Activated naive CD8-positive, alpha-beta T cell (primary cell): ENCODE measurements around the gene MEG3.

Source experiments
- H3K27ac Mint-ChIP-seq: one replicate; pipeline ENCODE4 v1.8.0; 2021; ENCODE audit warnings: mixed read lengths
- H3K27me3 Mint-ChIP-seq: one replicate; pipeline ENCODE4 v1.8.0; 2021; ENCODE audit warnings: mixed read lengths
- H3K36me3 Mint-ChIP-seq: one replicate; pipeline ENCODE4 v1.8.0; 2021; ENCODE audit warnings: mixed read lengths
- H3K4me1 Mint-ChIP-seq: one replicate; pipeline ENCODE4 v1.8.0; 2021; ENCODE audit warnings: low read depth, mixed read lengths
- H3K4me3 Mint-ChIP-seq: one replicate; pipeline ENCODE4 v1.8.0; 2021; ENCODE audit warnings: mild to moderate bottlenecking, mixed read lengths
- H3K9me3 Mint-ChIP-seq: one replicate; pipeline ENCODE4 v1.8.0; 2021; ENCODE audit warnings: low read depth, mixed read lengths

Gene MEG3

DNA sequence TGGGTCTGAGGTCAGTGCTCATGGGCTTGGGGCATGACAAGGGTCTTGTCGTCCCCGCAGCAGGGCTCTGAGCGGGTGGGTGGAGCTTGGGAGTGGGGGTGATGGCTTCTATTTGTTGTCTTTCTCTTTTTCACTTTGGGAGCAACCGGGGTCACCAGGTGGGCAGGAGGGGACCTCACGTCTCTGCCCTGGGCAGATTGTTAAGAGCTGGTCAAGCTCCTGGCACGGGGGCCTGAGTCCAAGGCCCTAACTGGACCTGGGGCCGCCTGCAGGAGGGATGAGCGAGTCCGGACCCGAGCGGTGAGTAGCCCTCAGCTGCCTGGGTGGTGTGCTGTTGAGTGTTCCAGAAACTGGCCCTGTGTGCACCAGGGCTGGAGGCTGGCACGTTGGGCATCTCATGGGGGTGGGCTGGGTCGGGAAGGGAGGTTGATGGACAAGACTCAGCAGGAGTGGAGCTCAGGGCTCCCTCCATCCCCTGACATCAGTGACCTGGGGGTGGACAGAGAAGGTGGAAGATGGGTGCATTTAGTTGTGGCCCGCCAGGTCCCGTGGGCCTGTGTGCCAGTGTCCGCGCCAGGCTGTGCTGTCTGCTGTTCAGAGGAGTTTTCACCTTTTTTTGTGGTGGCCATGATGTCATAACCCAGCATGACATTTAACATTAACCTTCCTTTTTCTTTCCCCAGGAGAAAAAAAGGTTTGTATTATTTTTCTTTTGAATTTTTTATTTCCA lies 50.1 kb downstream of the MEG3 start:
- Mint-ChIP-seq H3K4me3 (no peak overlapping the region), H3K36me3 (no peaks in the 10 kb centered on the region), H3K4me1 (peaks cover 1% of the 10 kb centered on the region), H3K9me3 (no peaks in the 10 kb centered on the region), H3K27ac (no peak overlapping the region), H3K27me3 (peaks cover 2% of the 10 kb centered on the region)

DNA sequence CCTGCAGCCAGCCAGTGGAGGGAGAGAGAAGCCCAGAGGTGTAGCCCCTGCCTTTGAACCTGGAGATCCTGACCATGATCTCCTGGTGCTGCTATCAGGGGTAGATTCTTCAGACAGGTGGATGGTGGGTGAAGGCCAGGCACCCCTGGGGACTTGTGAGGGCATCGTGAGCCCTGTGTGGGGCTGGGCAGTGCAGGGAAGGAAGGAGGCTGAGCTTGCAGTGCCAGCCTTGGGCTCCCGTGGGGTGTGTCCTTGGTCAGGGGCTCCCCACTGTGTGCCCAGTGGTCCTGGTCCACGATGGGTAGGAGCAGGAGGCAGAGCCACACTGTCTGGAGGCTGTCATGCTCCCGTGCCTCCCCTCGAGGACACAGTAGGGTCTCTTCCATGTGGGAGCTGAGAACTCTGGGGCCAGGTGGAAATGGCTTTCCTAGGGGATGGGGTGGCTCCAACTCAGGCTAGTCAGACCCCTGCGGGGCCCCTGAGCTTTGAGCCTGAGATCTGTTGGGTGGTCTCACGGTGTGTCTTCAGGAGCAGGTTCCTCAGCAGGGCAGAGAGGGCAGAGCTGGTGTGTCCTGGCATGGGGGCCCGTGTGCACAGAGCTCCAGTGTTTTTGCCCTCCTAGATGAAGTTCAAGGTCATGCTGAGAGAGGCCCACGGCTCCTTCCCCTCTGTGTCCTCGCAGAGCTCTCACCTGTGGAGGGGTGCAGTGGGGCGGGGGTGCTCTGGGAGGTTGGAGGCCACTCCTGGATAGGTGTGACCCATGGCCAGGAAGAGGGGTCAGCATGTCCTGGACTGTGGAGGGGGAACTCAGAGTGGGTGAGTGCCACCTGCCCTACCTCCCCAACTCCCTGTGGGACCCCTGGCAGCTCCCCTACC lies 52.6 kb downstream of the MEG3 start:
- H3K36me3 Mint-ChIP-seq: no peaks in the 10 kb centered on the region
- no peak overlapping the region for H3K27ac Mint-ChIP-seq
- H3K4me1 Mint-ChIP-seq: no peaks in the 10 kb centered on the region
- H3K27me3 Mint-ChIP-seq: peaks cover 2% of the 10 kb centered on the region
- no peaks in the 10 kb centered on the region for H3K9me3 Mint-ChIP-seq
- H3K4me3 Mint-ChIP-seq: no peak overlapping the region

DNA sequence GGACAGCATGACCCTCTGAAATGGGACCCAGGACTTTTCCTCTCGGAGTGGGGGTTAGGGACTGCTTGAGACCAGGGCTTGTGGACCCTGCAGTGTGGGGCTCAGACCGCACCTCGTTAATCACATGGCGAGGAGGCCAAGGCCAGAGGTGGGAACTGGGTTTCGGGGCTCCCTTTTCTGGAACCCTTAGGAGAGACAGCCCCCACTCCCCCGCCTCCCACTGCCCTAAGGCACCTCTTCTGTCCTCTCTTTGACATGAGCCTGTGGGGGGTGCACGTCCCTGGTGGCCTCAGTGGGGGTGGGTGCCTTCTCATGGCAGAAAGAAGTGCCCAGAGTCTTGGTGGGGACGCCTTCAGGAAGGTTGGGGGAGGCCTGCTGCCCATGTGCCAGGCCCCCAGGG lies 53.3 kb downstream of the MEG3 start:
- no peak overlapping the region for H3K4me3 Mint-ChIP-seq
- H3K4me1 Mint-ChIP-seq: no peaks in the 10 kb centered on the region
- H3K27me3 Mint-ChIP-seq: peaks cover 2% of the 10 kb centered on the region
- H3K27ac Mint-ChIP-seq: no peak overlapping the region
- no peaks in the 10 kb centered on the region for H3K9me3 Mint-ChIP-seq
- H3K36me3 Mint-ChIP-seq: no peaks in the 10 kb centered on the region

DNA sequence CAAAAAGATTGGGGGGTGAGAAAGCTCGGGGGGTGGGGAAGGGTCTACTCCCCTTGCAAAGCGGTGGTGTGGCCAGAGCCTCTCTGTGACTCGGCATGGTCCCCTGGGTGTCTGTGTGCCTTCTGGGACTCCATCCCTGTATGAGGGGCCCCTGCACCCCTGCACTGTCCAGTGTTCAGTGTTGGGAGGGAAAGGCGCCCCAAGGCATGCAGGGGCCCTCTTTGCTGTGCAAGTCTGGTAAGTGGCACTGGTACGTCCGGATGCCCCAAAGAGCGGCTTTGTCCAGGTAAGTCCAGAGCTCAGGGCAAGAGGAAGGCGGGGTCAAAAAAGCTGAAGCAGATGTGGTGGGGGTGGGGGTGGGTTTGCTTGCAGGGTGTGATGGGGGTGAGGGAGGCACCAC lies 53.9 kb downstream of the MEG3 start:
- H3K27ac Mint-ChIP-seq: no peak overlapping the region
- no peaks in the 10 kb centered on the region for H3K4me1 Mint-ChIP-seq
- H3K27me3 Mint-ChIP-seq: peaks cover 2% of the 10 kb centered on the region
- no peak overlapping the region for H3K4me3 Mint-ChIP-seq
- H3K36me3 Mint-ChIP-seq: no peaks in the 10 kb centered on the region
- no peaks in the 10 kb centered on the region for H3K9me3 Mint-ChIP-seq

DNA sequence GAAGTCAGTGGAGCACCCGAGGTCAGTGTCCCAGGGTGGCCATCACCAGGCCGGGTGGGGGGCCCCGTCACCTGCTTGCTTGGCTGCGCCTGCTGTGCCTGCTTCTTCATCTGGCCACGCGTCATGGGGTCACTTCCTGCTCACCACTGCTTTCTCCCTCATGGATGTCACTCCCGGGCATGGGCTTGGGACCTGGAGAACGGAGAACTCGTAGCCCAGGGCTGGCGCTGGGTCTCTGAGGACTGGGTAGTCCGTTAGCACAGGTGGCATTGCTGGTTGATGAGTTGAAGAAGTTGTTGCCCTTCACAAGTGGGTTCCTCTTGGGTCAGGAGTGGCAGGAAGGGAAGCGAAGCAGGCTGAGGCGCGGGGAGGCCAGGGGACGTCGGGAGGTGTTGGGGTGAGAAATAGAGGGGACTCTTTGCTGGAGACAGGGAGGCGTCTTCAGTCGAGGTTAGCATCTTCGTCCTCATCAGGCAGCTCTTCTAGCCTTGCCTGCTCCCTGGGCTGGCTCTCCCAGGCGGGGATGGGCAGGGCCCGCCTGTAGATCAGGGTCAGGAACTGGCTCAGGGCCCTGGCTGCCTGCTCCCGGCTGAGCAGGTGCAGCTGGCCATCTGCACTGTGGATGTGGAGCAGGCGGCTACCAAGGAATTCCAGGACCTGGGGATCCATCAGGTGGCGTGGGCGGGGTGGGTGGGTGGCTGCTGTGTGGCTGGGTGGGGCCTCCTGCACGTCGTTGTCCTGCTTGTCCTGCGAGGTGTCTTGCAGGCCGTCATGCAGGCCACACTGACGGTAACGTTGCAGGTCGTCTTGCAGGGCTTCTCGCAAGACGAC lies 54.6 kb downstream of the MEG3 start:
- H3K9me3 Mint-ChIP-seq: no peaks in the 10 kb centered on the region
- H3K27ac Mint-ChIP-seq: no peak overlapping the region
- no peak overlapping the region for H3K4me3 Mint-ChIP-seq
- H3K4me1 Mint-ChIP-seq: no peaks in the 10 kb centered on the region
- H3K27me3 Mint-ChIP-seq: peaks cover 3% of the 10 kb centered on the region
- no peaks in the 10 kb centered on the region for H3K36me3 Mint-ChIP-seq

GRCh38 chr14:100881211-100882025 lies 55.5 kb downstream of the MEG3 start:
- Mint-ChIP-seq H3K9me3 (no peaks in the 10 kb centered on the region), H3K27ac (no peak overlapping the region), H3K27me3 (peaks cover 4% of the 10 kb centered on the region), H3K4me1 (no peaks in the 10 kb centered on the region), H3K4me3 (no peak overlapping the region), H3K36me3 (no peaks in the 10 kb centered on the region)

GRCh38 chr14:100882026-100882967 lies 56.4 kb downstream of the MEG3 start:
- Mint-ChIP-seq H3K4me1 (no peaks in the 10 kb centered on the region), H3K4me3 (no peak overlapping the region), H3K27me3 (peaks cover 3% of the 10 kb centered on the region), H3K36me3 (no peaks in the 10 kb centered on the region), H3K27ac (no peak overlapping the region), H3K9me3 (no peaks in the 10 kb centered on the region)

GRCh38 chr14:100882991-100883788 lies 57.3 kb downstream of the MEG3 start:
- Mint-ChIP-seq H3K9me3 (no peaks in the 10 kb centered on the region), H3K4me3 (no peak overlapping the region), H3K36me3 (no peaks in the 10 kb centered on the region), H3K4me1 (no peaks in the 10 kb centered on the region), H3K27me3 (peaks cover 4% of the 10 kb centered on the region), H3K27ac (no peak overlapping the region)

- Mint-ChIP-seq H3K4me3 (no peak overlapping the region), H3K9me3 (no peaks in the 10 kb centered on the region), H3K27me3 (peaks cover 4% of the 10 kb centered on the region), H3K4me1 (no peaks in the 10 kb centered on the region), H3K36me3 (no peaks in the 10 kb centered on the region), H3K27ac (no peak overlapping the region)
These were observed 57.8 kb downstream of the MEG3 start for GRCh38 chr14:100883789-100884101.

DNA sequence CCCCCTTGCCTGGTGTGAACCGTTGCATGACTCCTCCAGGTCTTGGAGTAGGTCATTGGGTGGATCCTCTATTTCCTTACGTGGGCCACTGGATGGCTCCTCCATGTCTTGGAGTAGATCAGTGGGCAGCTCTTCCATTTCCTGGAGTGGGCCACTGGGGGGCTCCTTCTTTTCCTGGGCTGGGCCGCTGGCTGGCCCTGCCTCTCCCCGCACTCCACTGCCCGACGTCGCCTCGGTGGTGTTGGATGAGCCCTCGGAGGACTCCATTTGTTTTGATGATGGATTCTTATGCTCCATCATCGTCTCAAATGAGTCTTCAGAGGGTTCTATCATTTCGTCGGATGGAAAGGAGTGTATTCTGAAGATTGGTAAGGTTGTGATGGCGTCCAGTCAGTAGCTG lies 58.5 kb downstream of the MEG3 start:
- Mint-ChIP-seq H3K27me3 (peaks cover 6% of the 10 kb centered on the region), H3K4me1 (no peaks in the 10 kb centered on the region), H3K4me3 (no peak overlapping the region), H3K36me3 (no peaks in the 10 kb centered on the region), H3K9me3 (no peaks in the 10 kb centered on the region), H3K27ac (no peak overlapping the region)

GRCh38 chr14:100885196-100885595 lies 59.3 kb downstream of the MEG3 start:
- Mint-ChIP-seq H3K4me1 (no peaks in the 10 kb centered on the region), H3K27ac (no peak overlapping the region)

DNA sequence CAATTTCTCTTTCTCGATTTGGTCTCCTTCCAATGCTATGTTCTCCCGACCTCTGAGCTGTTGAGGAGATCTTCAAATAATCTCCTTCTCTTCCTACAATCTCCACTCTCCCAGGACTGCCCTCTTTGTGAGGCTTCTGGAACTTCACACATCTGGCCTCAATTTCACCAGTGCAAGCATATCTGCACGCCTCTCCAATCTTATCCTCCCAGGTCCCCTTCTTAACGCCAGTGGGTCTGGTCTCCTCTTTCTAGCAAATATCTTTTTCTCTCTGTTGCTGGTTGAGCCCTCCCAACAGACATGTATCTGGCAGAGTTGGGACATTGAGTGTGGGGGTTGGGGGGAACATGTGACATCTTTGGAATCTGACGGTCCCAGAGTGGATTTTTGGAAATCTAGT lies 59.7 kb downstream of the MEG3 start:
- H3K4me3 Mint-ChIP-seq: no peak overlapping the region
- H3K9me3 Mint-ChIP-seq: no peaks in the 10 kb centered on the region

More at GRCh38 chr14:100885196-100885595, 59.3 kb downstream of the MEG3 start:
- Mint-ChIP-seq H3K36me3 (no peaks in the 10 kb centered on the region), H3K4me3 (no peak overlapping the region), H3K27me3 (peaks cover 6% of the 10 kb centered on the region), H3K9me3 (no peaks in the 10 kb centered on the region)

GRCh38 chr14:100887728-100888335 lies 61.9 kb downstream of the MEG3 start:
- H3K36me3 Mint-ChIP-seq: no peaks in the 10 kb centered on the region
- H3K4me3 Mint-ChIP-seq: no peak overlapping the region
- peaks cover 6% of the 10 kb centered on the region for H3K27me3 Mint-ChIP-seq
- no peak overlapping the region for H3K27ac Mint-ChIP-seq
- no peaks in the 10 kb centered on the region for H3K9me3 Mint-ChIP-seq
- no peaks in the 10 kb centered on the region for H3K4me1 Mint-ChIP-seq

More for the DNA sequence above, 59.7 kb downstream of the MEG3 start:
- H3K4me1 Mint-ChIP-seq: no peaks in the 10 kb centered on the region
- H3K27me3 Mint-ChIP-seq: peaks cover 6% of the 10 kb centered on the region
- no peak overlapping the region for H3K27ac Mint-ChIP-seq
- H3K36me3 Mint-ChIP-seq: no peaks in the 10 kb centered on the region
